ENCODE measurements around the gene STX2.
"Not testable (repeated sequence)": the region's sequence is repeated elsewhere in the genome, so short reads cannot be mapped to it uniquely, and the experiment has no call there.

The STX2 gene

GRCh38 chr12:130870442-130871285 lies 31.6 kb upstream of the STX2 start:
- peak; percentile 84 for DNase-seq (ENCODE audit: low spot score)

- no peak for DNase-seq (ENCODE audit: low spot score)
These were observed 29.4 kb upstream of the STX2 start for GRCh38 chr12:130868412-130868811.

GRCh38 chr12:130863298-130863697 lies 24.2 kb upstream of the STX2 start:
- DNase-seq (ENCODE audit: low spot score) = no peak

GRCh38 chr12:130862771-130863170 lies 23.7 kb upstream of the STX2 start:
- not testable (repeated sequence) for DNase-seq (ENCODE audit: low spot score)

- DNase-seq (ENCODE audit: low spot score) = no peak
These were observed 23.1 kb upstream of the STX2 start for GRCh38 chr12:130862161-130862560.

GRCh38 chr12:130860311-130860710 lies 21.3 kb upstream of the STX2 start:
- no peak for DNase-seq (ENCODE audit: low spot score)

GRCh38 chr12:130859161-130859560 lies 20.1 kb upstream of the STX2 start:
- no peak for DNase-seq (ENCODE audit: low spot score)

- no peak for DNase-seq (ENCODE audit: low spot score)
These were observed 19.0 kb upstream of the STX2 start for GRCh38 chr12:130858084-130858483.

- DNase-seq (ENCODE audit: low spot score) = no peak
These were observed 17.0 kb upstream of the STX2 start for GRCh38 chr12:130856088-130856487.

- DNase-seq (ENCODE audit: low spot score) = no peak
These were observed 11.5 kb upstream of the STX2 start for GRCh38 chr12:130850418-130851021.

GRCh38 chr12:130849561-130850417 lies 10.7 kb upstream of the STX2 start:
- no peak for DNase-seq (ENCODE audit: low spot score)

- not testable (repeated sequence) for DNase-seq (ENCODE audit: low spot score)
These were observed 9.8 kb upstream of the STX2 start for GRCh38 chr12:130848785-130849305.

- not testable (repeated sequence) for DNase-seq (ENCODE audit: low spot score)
These were observed 9.1 kb upstream of the STX2 start for GRCh38 chr12:130848105-130848504.

GRCh38 chr12:130847112-130847511 lies 8.1 kb upstream of the STX2 start:
- DNase-seq (ENCODE audit: low spot score) = no peak

- DNase-seq (ENCODE audit: low spot score) = no peak
These were observed 7.3 kb upstream of the STX2 start for GRCh38 chr12:130846369-130846768.

GRCh38 chr12:130839770-130840404 lies 837 bp upstream of the STX2 start:
- no peak for DNase-seq (ENCODE audit: low spot score)

GRCh38 chr12:130838284-130838950 lies 633 bp downstream of the STX2 start:
- peak; percentile 72 for DNase-seq (ENCODE audit: low spot score)

- no peak for DNase-seq (ENCODE audit: low spot score)
These were observed 3.6 kb downstream of the STX2 start for GRCh38 chr12:130835436-130835835.

GRCh38 chr12:130835011-130835410 lies 4.0 kb downstream of the STX2 start:
- no peak for DNase-seq (ENCODE audit: low spot score)

- no peak for DNase-seq (ENCODE audit: low spot score)
These were observed 6.4 kb downstream of the STX2 start for GRCh38 chr12:130832561-130833209.

- no peak for DNase-seq (ENCODE audit: low spot score)
These were observed 7.1 kb downstream of the STX2 start for GRCh38 chr12:130831876-130832405.
